Loucy (cell line): ENCODE data around the gene ANKRD33.

Source experiments
- CTCF ChIP-seq: fragments of 200-600 bp; sonication (generic); conservative IDR thresholded peaks from 2 replicates; pipeline ENCODE4 v1.5.1; 2014; ENCODE audit warnings: mild to moderate bottlenecking, antibody characterized with exemption, low read length
- EZH2phosphoT487 ChIP-seq: fragments of 200-600 bp; IDR thresholded peaks from 2 replicates; pipeline ENCODE4 v1.6.1; 2018; ENCODE audit warnings: antibody characterized with exemption, mild to moderate bottlenecking, moderate library complexity, borderline replicate concordance

- TF ChIP-seq CTCF: no peak
- no peak for TF ChIP-seq EZH2phosphoT487
Observed at GRCh38 chr12:51848326-51848727, 39.6 kb upstream of the ANKRD33 start, which contains the start of gene FIGNL2.
